Measurements from ENCODE around the gene RASAL3. TPM values are rescaled to one million over a fixed set of nuclear protein-coding genes. Genes with fewer than 3 reads are reported as not detected.

RASAL3 gene
- total RNA-seq, 2 experiments from 2014 or later = 63.2 to 66.2 TPM

GRCh38 chr19:15426485-15427349, 37.6 kb downstream of the RASAL3 start:
- CTCF ChIA-PET = no interaction called here
- H3K27me3 Mint-ChIP-seq (ENCODE audit: low read depth) = no peaks in the 10 kb centered on the region
- intact Hi-C loops (cut with micrococcal nuclease) = no loop called here
- H3K4me3 Mint-ChIP-seq = no peak overlapping the region
- H3K27ac Mint-ChIP-seq = no peak overlapping the region
- peaks cover 21% of the 10 kb centered on the region for H3K4me1 Mint-ChIP-seq (ENCODE audit: low read depth)
- peaks cover 47% of the 10 kb centered on the region for H3K36me3 Mint-ChIP-seq (ENCODE audit: low read depth)
- H3K9me3 Mint-ChIP-seq = peaks cover 3% of the 10 kb centered on the region
- DNase-seq = no peak

- H3K4me1 Mint-ChIP-seq (ENCODE audit: low read depth) = peaks cover 8% of the 10 kb centered on the region
- peaks cover 45% of the 10 kb centered on the region for H3K36me3 Mint-ChIP-seq (ENCODE audit: low read depth)
- intact Hi-C loops (cut with micrococcal nuclease) = no loop called here
- H3K27ac Mint-ChIP-seq = no peak overlapping the region
- no peak for DNase-seq
- H3K4me3 Mint-ChIP-seq = no peak overlapping the region
- H3K27me3 Mint-ChIP-seq (ENCODE audit: low read depth) = no peaks in the 10 kb centered on the region
- H3K9me3 Mint-ChIP-seq = peaks cover 3% of the 10 kb centered on the region
- CTCF ChIA-PET = no interaction called here
Measured at GRCh38 chr19:15425321-15425950, 38.9 kb downstream of the RASAL3 start.

DNA sequence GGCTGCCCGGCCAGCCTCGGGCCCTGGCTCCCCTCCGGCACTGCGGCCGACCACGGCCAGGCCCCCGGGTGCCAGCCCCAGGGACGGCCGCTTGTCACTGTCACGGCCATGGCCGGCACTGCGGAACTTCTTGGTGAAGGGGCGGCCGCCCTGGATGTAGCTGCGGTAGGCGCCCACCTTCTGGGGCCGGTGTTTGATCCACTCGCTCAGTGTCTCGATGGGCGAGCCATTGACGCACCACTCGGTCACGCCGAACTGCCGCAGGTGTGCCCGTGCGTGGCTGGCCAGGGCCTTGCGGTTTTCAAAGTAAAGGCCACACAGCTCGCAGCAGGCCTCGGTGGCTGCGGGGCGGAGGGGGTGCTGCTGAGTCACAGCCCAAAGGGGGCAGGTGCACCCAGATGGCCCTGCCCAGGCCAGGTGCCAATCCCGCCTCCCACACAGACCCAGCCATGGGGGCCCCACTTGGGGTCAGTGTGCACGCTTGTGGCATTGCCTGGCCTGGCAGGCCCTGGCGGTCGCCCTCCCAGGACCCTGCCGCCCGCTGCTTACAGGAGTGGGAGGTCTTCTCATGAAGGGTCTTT, 39.6 kb downstream of the RASAL3 start:
- intact Hi-C loops (cut with micrococcal nuclease) = no loop called here
- peaks cover 3% of the 10 kb centered on the region for H3K9me3 Mint-ChIP-seq
- CTCF ChIA-PET = no interaction called here

GRCh38 chr19:15424121-15424520, 40.2 kb downstream of the RASAL3 start:
- no peak for DNase-seq
- H3K27ac Mint-ChIP-seq = no peak overlapping the region
- intact Hi-C loops (cut with micrococcal nuclease) = no loop called here
- CTCF ChIA-PET = no interaction called here
- H3K27me3 Mint-ChIP-seq (ENCODE audit: low read depth) = no peaks in the 10 kb centered on the region
- H3K4me3 Mint-ChIP-seq = no peak overlapping the region
- peaks cover 3% of the 10 kb centered on the region for H3K9me3 Mint-ChIP-seq
- H3K36me3 Mint-ChIP-seq (ENCODE audit: low read depth) = peaks cover 43% of the 10 kb centered on the region
- H3K4me1 Mint-ChIP-seq (ENCODE audit: low read depth) = peaks cover 12% of the 10 kb centered on the region

More for the DNA sequence above, 39.6 kb downstream of the RASAL3 start:
- Mint-ChIP-seq H3K27ac (no peak overlapping the region), H3K27me3 (ENCODE audit: low read depth) (no peaks in the 10 kb centered on the region), H3K36me3 (ENCODE audit: low read depth) (peaks cover 43% of the 10 kb centered on the region), H3K4me1 (ENCODE audit: low read depth) (peaks cover 6% of the 10 kb centered on the region), H3K4me3 (no peak overlapping the region)
- DNase-seq = no peak

DNA sequence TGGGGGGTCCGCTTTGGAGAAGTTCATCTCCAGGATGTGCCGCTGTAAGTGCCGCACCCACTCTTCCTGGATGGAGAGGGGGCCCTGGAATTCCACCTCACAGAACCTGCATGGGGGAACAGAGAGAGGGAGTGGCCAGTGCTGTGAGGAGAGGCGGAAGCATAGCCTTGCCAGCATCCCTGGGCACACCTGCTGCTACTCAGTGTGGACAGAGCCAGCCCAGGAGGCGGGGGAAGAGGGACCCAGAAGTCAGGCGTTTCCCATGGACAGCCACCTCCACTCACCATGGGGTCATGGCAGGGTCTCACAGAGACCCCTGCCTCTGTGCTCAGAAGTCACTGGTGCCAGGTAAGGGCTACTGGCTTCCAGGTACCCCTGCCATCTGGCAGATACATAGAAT, 41.2 kb downstream of the RASAL3 start:
- no peak for DNase-seq
- CTCF ChIA-PET = no interaction called here
- no peaks in the 10 kb centered on the region for H3K27me3 Mint-ChIP-seq (ENCODE audit: low read depth)
- peaks cover 40% of the 10 kb centered on the region for H3K36me3 Mint-ChIP-seq (ENCODE audit: low read depth)
- peaks cover 12% of the 10 kb centered on the region for H3K4me1 Mint-ChIP-seq (ENCODE audit: low read depth)
- peaks cover 3% of the 10 kb centered on the region for H3K9me3 Mint-ChIP-seq
- H3K27ac Mint-ChIP-seq = no peak overlapping the region
- H3K4me3 Mint-ChIP-seq = no peak overlapping the region
- intact Hi-C loops (cut with micrococcal nuclease) = no loop called here

DNA sequence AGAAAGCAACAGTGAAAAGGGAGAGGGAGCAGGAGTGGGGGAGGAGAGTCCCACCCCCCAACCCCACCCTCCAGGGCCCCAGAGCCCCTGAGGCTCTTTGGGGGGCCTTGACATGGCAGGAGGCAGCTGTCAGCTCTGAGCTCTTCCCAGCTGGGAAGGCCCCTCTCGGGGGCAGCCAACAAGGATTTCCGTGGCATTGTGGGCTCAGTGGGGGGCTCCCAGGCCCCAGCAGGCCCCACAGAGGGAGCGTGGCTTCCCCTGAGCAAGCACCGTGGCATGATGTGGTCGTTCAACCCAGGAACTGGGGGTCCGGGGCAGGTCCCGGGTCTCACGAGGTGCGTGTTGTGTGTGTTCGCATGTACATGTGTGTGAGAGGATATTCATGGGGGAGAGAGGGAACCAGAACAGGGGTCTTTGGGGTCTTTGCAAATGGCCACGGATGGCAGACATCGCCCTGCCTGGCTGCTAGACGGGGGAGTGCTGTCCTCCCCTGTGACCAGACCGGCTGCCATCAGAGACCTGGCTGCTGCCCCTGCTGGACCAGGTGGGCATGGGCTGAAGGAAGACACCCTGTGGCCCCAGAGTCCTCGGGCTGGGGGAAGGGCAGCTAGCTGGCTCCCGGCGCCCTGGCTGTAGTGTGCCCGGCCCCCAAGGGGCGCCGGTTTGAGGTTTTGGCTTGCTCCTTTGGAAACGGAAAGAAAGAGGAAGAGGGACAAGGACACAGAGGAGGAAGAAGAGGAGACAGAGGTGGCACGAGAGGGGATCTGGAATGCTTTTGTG, 41.9 kb downstream of the RASAL3 start:
- no peaks in the 10 kb centered on the region for H3K27me3 Mint-ChIP-seq (ENCODE audit: low read depth)
- H3K36me3 Mint-ChIP-seq (ENCODE audit: low read depth) = peaks cover 37% of the 10 kb centered on the region
- H3K4me3 Mint-ChIP-seq = no peak overlapping the region
- CTCF ChIA-PET = interaction anchor here (6.8 kb wide), 1 partner anchor 133 kb away, joined by 79 read pairs; no protein-coding TSS in a partner anchor
- DNase-seq = no peak
- H3K4me1 Mint-ChIP-seq (ENCODE audit: low read depth) = peaks cover 18% of the 10 kb centered on the region
- peaks cover 3% of the 10 kb centered on the region for H3K9me3 Mint-ChIP-seq
- H3K27ac Mint-ChIP-seq = no peak overlapping the region
- intact Hi-C loops (cut with micrococcal nuclease) = no loop called here

- Mint-ChIP-seq H3K27ac (no peak overlapping the region), H3K27me3 (ENCODE audit: low read depth) (no peaks in the 10 kb centered on the region), H3K9me3 (peaks cover 3% of the 10 kb centered on the region), H3K4me1 (ENCODE audit: low read depth) (peaks cover 23% of the 10 kb centered on the region), H3K36me3 (ENCODE audit: low read depth) (peaks cover 31% of the 10 kb centered on the region), H3K4me3 (no peak overlapping the region)
- CTCF ChIA-PET = interaction anchor here (4.3 to 6.8 kb wide), 2 partner anchors 133 to 137 kb away, joined by 26 to 79 read pairs; no protein-coding TSS in a partner anchor
- no peak for DNase-seq
- intact Hi-C loops (cut with micrococcal nuclease) = no loop called here
Measured at GRCh38 chr19:15421721-15422260, 42.6 kb downstream of the RASAL3 start.

- Mint-ChIP-seq H3K27me3 (ENCODE audit: low read depth) (no peaks in the 10 kb centered on the region), H3K4me3 (no peak overlapping the region), H3K36me3 (ENCODE audit: low read depth) (peaks cover 28% of the 10 kb centered on the region), H3K4me1 (ENCODE audit: low read depth) (peaks cover 27% of the 10 kb centered on the region), H3K27ac (no peak overlapping the region), H3K9me3 (peaks cover 3% of the 10 kb centered on the region)
- DNase-seq = no peak
- intact Hi-C loops (cut with micrococcal nuclease) = no loop called here
- CTCF ChIA-PET = interaction anchor here (0.6 to 6.8 kb wide), 5 partner anchors 42 to 894 kb away, joined by 4 to 79 read pairs (median 26); no protein-coding TSS in a partner anchor
Measured at GRCh38 chr19:15421136-15421695, 43.1 kb downstream of the RASAL3 start.

- intact Hi-C loops (cut with micrococcal nuclease) = loop anchor here (1.0 to 2.0 kb wide), 11 partner anchors 13 to 327 kb away; partner anchors contain the start of gene AKAP8
- peaks cover 25% of the 10 kb centered on the region for H3K36me3 Mint-ChIP-seq (ENCODE audit: low read depth)
- DNase-seq = no peak
- H3K27me3 Mint-ChIP-seq (ENCODE audit: low read depth) = no peaks in the 10 kb centered on the region
- peak overlapping the region; percentile 99 for H3K4me3 Mint-ChIP-seq
- peaks cover 37% of the 10 kb centered on the region for H3K4me1 Mint-ChIP-seq (ENCODE audit: low read depth)
- peak overlapping the region; percentile 63 for H3K27ac Mint-ChIP-seq
- CTCF ChIA-PET = interaction anchor here (0.5 to 6.8 kb wide), 21 partner anchors 10 to 327 kb away, joined by 3 to 79 read pairs (median 6); partner anchors contain the start of genes AKAP8 and WIZ
- H3K9me3 Mint-ChIP-seq = peaks cover 3% of the 10 kb centered on the region
Measured at GRCh38 chr19:15419413-15420025, 44.8 kb downstream of the RASAL3 start.

GRCh38 chr19:15418579-15419412, 45.5 kb downstream of the RASAL3 start, which contains the start of gene AKAP8L:
TSS of gene AKAP8L (minus strand) at chr19:15418988. CDS start at chr19:15418923, 65 bp downstream.
- H3K36me3 Mint-ChIP-seq (ENCODE audit: low read depth) = peaks cover 21% of the 10 kb centered on the region
- no peaks in the 10 kb centered on the region for H3K27me3 Mint-ChIP-seq (ENCODE audit: low read depth)
- intact Hi-C loops (cut with micrococcal nuclease) = loop anchor here (1.0 to 2.0 kb wide), 11 partner anchors 14 to 326 kb away; partner anchors contain the start of gene AKAP8
- H3K9me3 Mint-ChIP-seq = peaks cover 3% of the 10 kb centered on the region
- peak; percentile 99 for DNase-seq
- CTCF ChIA-PET = interaction anchor here (0.5 to 6.8 kb wide), 20 partner anchors 9 to 326 kb away, joined by 3 to 79 read pairs (median 6); partner anchors contain the start of genes AKAP8 and WIZ
- peaks cover 38% of the 10 kb centered on the region for H3K4me1 Mint-ChIP-seq (ENCODE audit: low read depth)
- peak within 1 kb of the TSS; percentile 92 for H3K27ac Mint-ChIP-seq
- H3K4me3 Mint-ChIP-seq = peak within 1 kb of the TSS; percentile 99

All from activated naive CD4-positive, alpha-beta T cell treated with anti-CD3 and anti-CD28 coated beads for 36 hours (primary cell).